HFFc6 (cell line): ENCODE results near the gene GRIK5. TPM values are rescaled to one million over a fixed set of nuclear protein-coding genes. Genes with fewer than 3 reads are reported as not detected.

Source experiments
- DNase-seq: peaks from one replicate; pipeline ENCODE4 v3.0.0-alpha.2; 2018
- H3K27ac Mint-ChIP-seq: 2 replicates; pipeline ENCODE4 v1.8.0; 2020; ENCODE audit warnings: mild to moderate bottlenecking, mixed read lengths
- H3K27me3 Mint-ChIP-seq: 2 replicates; pipeline ENCODE4 v1.8.0; 2021; ENCODE audit warnings: mild to moderate bottlenecking, moderate library complexity, mixed read lengths; ENCODE audit not compliant: insufficient read depth
- H3K36me3 Mint-ChIP-seq: 2 replicates; pipeline ENCODE4 v1.8.0; 2021; ENCODE audit warnings: low read depth, mixed read lengths
- H3K4me1 Mint-ChIP-seq: 2 replicates; pipeline ENCODE4 v1.8.0; 2020; ENCODE audit warnings: low read depth, mixed read lengths
- H3K4me3 Mint-ChIP-seq: 2 replicates; pipeline ENCODE4 v1.8.0; 2020; ENCODE audit warnings: mild to moderate bottlenecking, moderate library complexity, mixed read lengths
- H3K9me3 Mint-ChIP-seq: 2 replicates; pipeline ENCODE4 v1.8.0; 2020; ENCODE audit warnings: mild to moderate bottlenecking, mixed read lengths
- total RNA-seq, 6 experiments: library from RNA; stranded (reverse); fragmentation: NEBNext Ultra II Directional; extraction: Animal tissue kit (Norgen Biotek cat#: 25700); gene quantifications; 2 replicates in 1 of 6; 3 replicates in 5 of 6; pipeline ENCODE4 v1.2.3, GENCODE V29; 2021
- TF ChIP-seq, protein P1 (sequence below): fragments of 200-600 bp; sonication (generic); IDR thresholded peaks from 2 replicates; pipeline ENCODE4 v1.5.0; 2021; ENCODE audit warnings: antibody characterized with exemption, mild to moderate bottlenecking

GRIK5 gene
- total RNA-seq, 6 experiments from 2014 or later, result 0.07 to 0.19 (median 0.13) TPM; not detected in 1

DNA sequence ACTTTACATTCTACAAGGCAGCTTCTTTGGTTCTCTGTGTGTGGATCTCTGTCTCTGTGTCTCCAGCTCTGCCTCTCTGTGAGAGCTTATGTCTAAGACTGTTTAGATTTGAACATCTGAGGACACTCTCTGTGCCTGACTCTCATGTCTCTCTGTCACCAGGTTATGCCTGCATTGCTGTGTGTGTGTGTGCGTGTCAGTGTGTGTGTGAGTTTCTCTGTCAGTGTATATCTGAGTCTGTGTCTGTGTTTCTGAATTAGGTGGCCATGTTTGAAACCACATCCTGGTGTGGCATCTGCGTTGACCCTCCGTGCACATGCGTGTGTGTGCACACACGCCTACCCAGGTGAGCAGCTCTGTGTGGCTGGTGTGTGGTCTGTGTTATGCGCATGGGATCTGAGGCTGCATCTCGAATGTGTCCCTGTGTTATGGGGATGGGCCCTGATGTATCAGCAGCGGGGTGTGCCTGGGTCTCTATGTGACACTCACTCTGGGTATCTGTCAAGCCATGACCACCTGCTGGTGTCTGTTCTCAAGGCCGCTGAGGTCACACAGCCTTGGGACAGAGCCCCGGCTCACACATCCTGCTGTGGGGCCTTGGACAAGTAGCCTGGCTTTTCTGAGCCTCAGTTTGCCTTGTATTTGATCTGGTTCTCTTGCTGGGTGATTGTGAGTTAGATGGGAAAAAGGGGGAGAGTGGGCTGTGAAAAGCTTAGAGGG lies 82.7 kb downstream of the GRIK5 start:
- TF ChIP-seq, protein P1, sequence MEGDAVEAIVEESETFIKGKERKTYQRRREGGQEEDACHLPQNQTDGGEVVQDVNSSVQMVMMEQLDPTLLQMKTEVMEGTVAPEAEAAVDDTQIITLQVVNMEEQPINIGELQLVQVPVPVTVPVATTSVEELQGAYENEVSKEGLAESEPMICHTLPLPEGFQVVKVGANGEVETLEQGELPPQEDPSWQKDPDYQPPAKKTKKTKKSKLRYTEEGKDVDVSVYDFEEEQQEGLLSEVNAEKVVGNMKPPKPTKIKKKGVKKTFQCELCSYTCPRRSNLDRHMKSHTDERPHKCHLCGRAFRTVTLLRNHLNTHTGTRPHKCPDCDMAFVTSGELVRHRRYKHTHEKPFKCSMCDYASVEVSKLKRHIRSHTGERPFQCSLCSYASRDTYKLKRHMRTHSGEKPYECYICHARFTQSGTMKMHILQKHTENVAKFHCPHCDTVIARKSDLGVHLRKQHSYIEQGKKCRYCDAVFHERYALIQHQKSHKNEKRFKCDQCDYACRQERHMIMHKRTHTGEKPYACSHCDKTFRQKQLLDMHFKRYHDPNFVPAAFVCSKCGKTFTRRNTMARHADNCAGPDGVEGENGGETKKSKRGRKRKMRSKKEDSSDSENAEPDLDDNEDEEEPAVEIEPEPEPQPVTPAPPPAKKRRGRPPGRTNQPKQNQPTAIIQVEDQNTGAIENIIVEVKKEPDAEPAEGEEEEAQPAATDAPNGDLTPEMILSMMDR, result no peak
- H3K4me1 Mint-ChIP-seq, result no peaks in the 10 kb centered on the region
- no peaks in the 10 kb centered on the region for H3K9me3 Mint-ChIP-seq
- no peak overlapping the region for H3K27ac Mint-ChIP-seq
- H3K27me3 Mint-ChIP-seq, result peaks cover 17% of the 10 kb centered on the region
- H3K36me3 Mint-ChIP-seq, result no peaks in the 10 kb centered on the region
- H3K4me3 Mint-ChIP-seq, result no peak overlapping the region
- no peak for DNase-seq

- TF ChIP-seq, protein P1, result no peak
- DNase-seq, result no peak
- H3K27me3 Mint-ChIP-seq, result peaks cover 15% of the 10 kb centered on the region
- H3K9me3 Mint-ChIP-seq, result no peaks in the 10 kb centered on the region
- H3K27ac Mint-ChIP-seq, result no peak overlapping the region
- H3K36me3 Mint-ChIP-seq, result no peaks in the 10 kb centered on the region
- H3K4me1 Mint-ChIP-seq, result peaks cover 3% of the 10 kb centered on the region; the same call in 1 of the 2 replicates
- H3K4me3 Mint-ChIP-seq, result no peak overlapping the region
Measured at GRCh38 chr19:41984961-41985360, 85.0 kb downstream of the GRIK5 start.

- no peak overlapping the region for H3K4me3 Mint-ChIP-seq
- no peaks in the 10 kb centered on the region for H3K9me3 Mint-ChIP-seq
- no peak for DNase-seq
- H3K4me1 Mint-ChIP-seq, result peaks cover 6% of the 10 kb centered on the region; the same call in 1 of the 2 replicates
- H3K27ac Mint-ChIP-seq, result no peak overlapping the region
- no peaks in the 10 kb centered on the region for H3K36me3 Mint-ChIP-seq
- H3K27me3 Mint-ChIP-seq, result peaks cover 19% of the 10 kb centered on the region
- TF ChIP-seq, protein P1, result no peak
Measured at GRCh38 chr19:41981724-41982123, 88.3 kb downstream of the GRIK5 start.

DNA sequence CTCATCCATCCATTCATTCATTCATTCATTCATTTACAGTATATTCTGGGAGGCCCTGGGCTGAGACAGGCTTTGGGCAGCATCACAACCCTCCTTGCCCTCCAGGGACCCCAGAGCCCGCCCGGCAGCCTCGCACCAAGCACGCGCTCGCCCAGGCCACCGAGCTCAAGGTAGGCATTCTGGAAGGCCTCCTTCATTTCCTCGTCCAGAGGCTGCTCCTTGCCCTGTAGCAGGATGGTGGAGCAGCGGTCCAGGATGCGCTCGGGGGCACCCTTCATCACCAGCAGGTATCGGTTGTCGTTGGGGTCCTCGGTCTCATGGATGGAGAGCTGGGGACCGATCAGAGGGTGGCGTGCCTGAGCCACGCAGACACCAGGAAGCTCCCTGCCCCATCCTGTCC lies 91.5 kb downstream of the GRIK5 start:
- DNase-seq, result no peak
- no peak overlapping the region for H3K4me3 Mint-ChIP-seq
- H3K9me3 Mint-ChIP-seq, result no peaks in the 10 kb centered on the region
- TF ChIP-seq, protein P1, result no peak
- no peak overlapping the region for H3K27ac Mint-ChIP-seq
- no peaks in the 10 kb centered on the region for H3K36me3 Mint-ChIP-seq
- peaks cover 11% of the 10 kb centered on the region for H3K27me3 Mint-ChIP-seq
- H3K4me1 Mint-ChIP-seq, result peaks cover 6% of the 10 kb centered on the region; the same call in 1 of the 2 replicates

- H3K4me3 Mint-ChIP-seq, result no peak overlapping the region
- TF ChIP-seq, protein P1, result no peak
- no peaks in the 10 kb centered on the region for H3K36me3 Mint-ChIP-seq
- DNase-seq, result no peak
- peaks cover 17% of the 10 kb centered on the region for H3K27me3 Mint-ChIP-seq
- H3K4me1 Mint-ChIP-seq, result peaks cover 6% of the 10 kb centered on the region; the same call in 1 of the 2 replicates
- H3K9me3 Mint-ChIP-seq, result no peaks in the 10 kb centered on the region
- H3K27ac Mint-ChIP-seq, result no peak overlapping the region
Measured at GRCh38 chr19:41977916-41978315, 92.1 kb downstream of the GRIK5 start.
